ES-I3 (cell line): ENCODE data around the gene AK9.
"Not testable (repeated sequence)": the region's sequence is repeated elsewhere in the genome, so short reads cannot be mapped to it uniquely, and the experiment has no call there.

Source experiments
- H3K36me3 ChIP-seq: 2 replicates; pipeline ENCODE4 v1.6.1; 2013; ENCODE audit warnings: mild to moderate bottlenecking, low read length, control low read depth, moderate library complexity; ENCODE audit not compliant: insufficient read depth
- H3K4me1 ChIP-seq: 2 replicates; pipeline ENCODE4 v1.6.1; 2013; ENCODE audit warnings: mild to moderate bottlenecking, control low read depth, low read length; ENCODE audit not compliant: insufficient read depth
- H3K9ac ChIP-seq: 2 replicates; pipeline ENCODE4 v1.6.1; 2013; ENCODE audit warnings: low read depth, mild to moderate bottlenecking, low read length, moderate library complexity
- H3K9me3 ChIP-seq: 2 replicates; pipeline ENCODE4 v1.6.1; 2013; ENCODE audit warnings: mild to moderate bottlenecking, low read length, moderate library complexity; ENCODE audit not compliant: control insufficient read depth, insufficient read depth

AK9 gene

DNA sequence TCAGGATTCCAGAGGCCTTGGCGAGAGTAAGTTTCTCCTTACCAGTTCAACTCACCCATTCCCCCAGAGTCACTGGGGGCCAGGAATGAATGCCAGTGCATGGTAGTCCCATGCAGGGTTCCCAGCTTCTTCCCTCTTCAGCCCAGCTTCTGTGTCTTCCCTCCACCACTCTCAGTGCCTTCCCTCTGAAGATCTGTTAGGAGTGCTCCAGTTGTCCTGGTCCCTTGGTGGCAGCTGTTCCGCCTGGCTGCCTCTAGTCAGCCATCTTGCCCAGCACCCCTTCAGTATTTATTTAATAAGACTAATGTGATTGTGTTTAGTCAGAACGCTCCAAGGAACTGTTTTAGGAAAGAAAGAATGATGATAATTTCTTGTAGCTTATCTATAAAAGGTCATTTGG is 23.2 kb upstream of the AK9 start:
- Histone ChIP-seq H3K36me3 (no peaks in the 10 kb centered on the region), H3K9me3 (no peaks in the 10 kb centered on the region), H3K4me1 (no peaks in the 10 kb centered on the region), H3K9ac (no peak overlapping the region)

DNA sequence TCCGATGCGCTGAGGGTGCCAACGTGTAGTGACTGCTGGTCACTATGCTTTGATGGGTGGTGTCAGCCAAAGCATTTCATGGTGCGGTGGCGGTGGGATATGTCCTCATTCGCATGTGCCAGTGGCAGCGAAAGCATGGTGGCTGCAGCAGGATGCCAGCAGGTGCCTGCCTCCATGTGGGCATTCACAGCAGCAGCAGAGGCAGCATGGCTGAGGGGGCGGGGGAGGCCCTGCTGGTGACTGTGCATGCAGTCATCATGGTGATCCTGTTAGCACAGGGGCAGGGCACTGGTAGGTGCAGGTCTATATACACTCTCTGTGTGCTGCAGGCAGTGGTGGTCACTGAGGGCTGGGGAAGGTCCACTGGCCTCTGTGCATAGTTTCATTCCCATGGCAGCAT is 22.1 kb upstream of the AK9 start:
- no peaks in the 10 kb centered on the region for H3K36me3 ChIP-seq
- no peaks in the 10 kb centered on the region for H3K9me3 ChIP-seq
- no peak overlapping the region for H3K9ac ChIP-seq
- H3K4me1 ChIP-seq: no peaks in the 10 kb centered on the region

DNA sequence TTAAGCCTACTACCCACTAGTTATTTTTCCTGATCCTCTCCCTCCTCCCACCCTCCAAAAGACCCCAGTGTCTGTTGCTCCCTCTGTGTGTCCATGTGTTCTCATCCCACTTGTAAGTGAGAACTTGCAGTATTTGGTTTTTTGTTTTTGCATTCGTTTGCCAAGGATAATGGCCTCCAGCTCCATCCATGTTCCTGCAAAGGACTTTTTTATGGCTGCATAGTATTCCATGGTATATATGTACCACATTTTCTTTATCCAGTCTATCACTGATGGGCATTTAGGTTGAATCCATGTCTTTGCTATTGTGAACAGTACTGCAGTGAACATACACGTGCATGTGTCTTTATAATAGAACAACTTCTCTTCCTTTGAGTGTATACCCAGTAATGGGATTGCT is 17.1 kb upstream of the AK9 start:
- not testable (repeated sequence) for H3K36me3 ChIP-seq, H3K4me1 ChIP-seq, H3K9me3 ChIP-seq, H3K9ac ChIP-seq

DNA sequence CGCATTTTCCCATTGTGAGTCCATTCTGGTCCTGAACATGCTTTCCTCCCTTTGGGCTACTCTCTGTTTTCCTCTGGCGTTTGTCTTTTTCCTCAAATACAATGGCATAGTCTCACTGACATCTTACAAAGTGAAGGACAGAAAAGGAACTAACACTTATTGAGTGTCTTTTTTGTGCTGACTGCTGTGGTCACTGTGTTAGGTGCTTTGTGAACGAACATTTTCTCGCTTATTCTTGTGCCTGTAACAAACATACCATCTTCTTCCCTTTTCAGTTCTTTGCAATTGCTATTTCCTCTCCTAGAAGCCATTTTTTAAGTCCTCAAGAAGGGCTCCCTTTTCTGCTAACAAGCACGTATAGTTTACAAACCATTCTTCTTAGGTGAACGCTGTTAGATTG is 15.5 kb upstream of the AK9 start:
- H3K9me3 ChIP-seq: no peaks in the 10 kb centered on the region
- H3K4me1 ChIP-seq: peaks cover 10% of the 10 kb centered on the region
- no peak overlapping the region for H3K9ac ChIP-seq
- H3K36me3 ChIP-seq: no peaks in the 10 kb centered on the region

DNA sequence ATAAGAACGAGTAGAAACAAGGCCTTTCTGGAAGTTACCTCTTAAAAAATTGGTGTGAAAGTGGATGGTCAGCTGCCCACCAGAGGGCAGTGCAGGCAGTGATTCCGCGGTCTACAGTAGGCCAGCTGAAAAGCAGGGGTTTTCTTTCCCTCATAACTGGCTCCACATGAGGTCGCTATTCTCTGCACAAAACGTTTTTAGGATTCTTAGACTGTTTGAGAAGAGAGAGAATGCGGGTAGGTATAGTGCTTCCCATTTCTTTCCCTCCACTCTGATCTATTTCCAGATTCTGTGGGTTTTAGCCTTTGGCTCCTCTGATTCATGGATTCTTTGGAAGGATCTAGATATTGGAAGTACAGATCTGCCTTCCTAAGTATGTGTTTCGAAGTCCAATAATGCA is 14.3 kb upstream of the AK9 start:
- H3K9ac ChIP-seq: no peak overlapping the region
- no peaks in the 10 kb centered on the region for H3K36me3 ChIP-seq
- H3K9me3 ChIP-seq: no peaks in the 10 kb centered on the region
- peaks cover 17% of the 10 kb centered on the region for H3K4me1 ChIP-seq

DNA sequence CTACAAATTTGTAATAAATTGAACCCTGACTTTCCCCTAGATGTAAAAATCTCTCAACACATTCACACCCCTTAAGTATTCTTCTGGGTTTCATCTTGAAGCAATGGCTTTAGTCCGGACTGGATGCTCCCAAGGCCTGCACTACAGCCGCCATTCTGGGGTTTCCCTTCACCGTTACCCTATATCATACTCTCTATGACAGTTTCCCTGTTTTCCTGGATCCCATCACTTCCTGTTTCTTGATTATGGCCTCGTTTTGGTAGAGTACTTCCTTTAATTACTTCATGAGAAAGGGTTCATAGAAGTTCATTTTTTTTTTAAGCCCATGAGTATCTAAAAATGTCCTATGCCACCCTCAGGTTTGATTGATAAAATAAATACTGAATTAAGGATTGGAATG is 11.8 kb upstream of the AK9 start:
- Histone ChIP-seq H3K36me3 (no peaks in the 10 kb centered on the region), H3K9ac (no peak overlapping the region), H3K9me3 (no peaks in the 10 kb centered on the region), H3K4me1 (peaks cover 17% of the 10 kb centered on the region)

DNA sequence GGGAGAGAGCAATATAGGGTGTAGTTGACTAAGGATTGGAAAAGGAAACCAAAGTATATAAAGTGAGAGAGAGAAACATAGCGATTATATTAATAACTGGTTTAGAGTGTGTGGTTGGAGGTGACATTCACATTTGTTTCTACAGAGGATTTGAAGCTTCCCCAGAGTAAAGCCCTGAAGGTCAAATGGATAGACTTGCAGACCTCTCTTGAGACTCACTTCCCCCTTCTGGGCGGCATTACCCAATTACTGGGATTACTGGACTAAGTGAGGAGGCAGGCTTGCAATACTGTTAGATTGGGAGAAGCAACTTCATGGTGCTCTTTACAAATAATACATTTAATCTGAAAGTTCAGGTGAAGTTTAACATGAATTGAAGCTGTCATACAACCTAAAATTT is 10.8 kb upstream of the AK9 start:
- Histone ChIP-seq H3K9ac (no peak overlapping the region), H3K9me3 (no peaks in the 10 kb centered on the region), H3K4me1 (peaks cover 16% of the 10 kb centered on the region), H3K36me3 (no peaks in the 10 kb centered on the region)

DNA sequence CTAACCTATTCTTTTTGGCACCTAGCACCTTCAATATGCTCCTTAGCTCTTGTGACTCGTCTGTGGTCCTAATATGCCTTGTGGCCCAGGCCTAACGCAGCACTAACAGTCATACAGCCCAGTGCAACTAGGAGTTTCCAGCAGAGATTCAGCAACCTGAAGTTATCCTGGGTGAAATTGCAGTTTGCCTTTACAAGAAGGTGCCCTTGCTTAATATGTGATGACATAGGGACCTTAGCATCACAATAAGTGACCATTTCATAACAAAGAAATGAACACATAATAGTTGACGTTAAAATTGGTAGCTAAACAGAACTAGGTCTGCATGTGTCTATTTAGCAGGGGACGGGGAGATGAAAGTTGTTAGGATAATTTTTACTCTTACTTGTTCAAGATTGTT is 10.2 kb upstream of the AK9 start:
- Histone ChIP-seq H3K9ac (no peak overlapping the region), H3K36me3 (no peaks in the 10 kb centered on the region), H3K9me3 (no peaks in the 10 kb centered on the region), H3K4me1 (peaks cover 10% of the 10 kb centered on the region)

DNA sequence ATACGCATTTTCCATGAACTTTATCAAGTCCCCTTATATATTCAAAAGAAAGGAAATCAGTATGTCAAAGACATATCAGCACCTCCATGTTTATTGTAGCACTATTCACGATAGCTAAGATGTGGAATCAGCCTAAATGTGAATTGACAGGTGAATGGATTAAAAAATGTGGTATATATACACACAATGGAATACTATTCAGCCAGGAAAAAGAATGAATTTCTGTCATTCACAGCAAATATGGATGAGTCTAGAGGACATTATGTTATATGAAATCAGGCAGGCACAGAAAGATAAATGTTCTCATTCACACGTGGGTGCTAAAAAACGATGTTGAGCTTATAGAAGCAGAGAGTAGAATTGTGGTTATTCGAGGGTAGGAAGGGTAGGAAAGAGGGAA is 5.4 kb upstream of the AK9 start:
- H3K4me1 ChIP-seq: peaks cover 5% of the 10 kb centered on the region
- H3K9me3 ChIP-seq: no peaks in the 10 kb centered on the region
- H3K36me3 ChIP-seq: no peaks in the 10 kb centered on the region
- H3K9ac ChIP-seq: no peak overlapping the region

DNA sequence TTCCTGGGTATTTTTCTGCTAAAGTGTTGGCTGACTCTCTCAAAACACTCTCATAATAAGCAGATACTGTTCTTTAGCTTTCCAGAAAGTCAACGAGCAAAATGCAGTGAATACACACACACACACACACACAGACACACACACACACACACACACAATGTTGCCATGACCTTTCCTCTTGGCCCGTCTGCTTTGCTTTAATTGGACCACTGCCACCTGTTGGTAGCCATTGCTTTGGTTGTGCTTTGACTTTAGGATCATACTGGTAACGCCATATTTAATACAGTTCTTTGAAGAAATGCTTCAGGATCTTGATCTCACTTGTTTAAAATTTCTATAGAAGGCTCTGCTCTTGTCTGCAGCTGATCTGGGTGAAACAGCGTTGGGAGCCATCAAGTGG is 4.5 kb upstream of the AK9 start:
- Histone ChIP-seq H3K9me3 (no peaks in the 10 kb centered on the region), H3K4me1 (no peaks in the 10 kb centered on the region), H3K36me3 (no peaks in the 10 kb centered on the region), H3K9ac (no peak overlapping the region)

DNA sequence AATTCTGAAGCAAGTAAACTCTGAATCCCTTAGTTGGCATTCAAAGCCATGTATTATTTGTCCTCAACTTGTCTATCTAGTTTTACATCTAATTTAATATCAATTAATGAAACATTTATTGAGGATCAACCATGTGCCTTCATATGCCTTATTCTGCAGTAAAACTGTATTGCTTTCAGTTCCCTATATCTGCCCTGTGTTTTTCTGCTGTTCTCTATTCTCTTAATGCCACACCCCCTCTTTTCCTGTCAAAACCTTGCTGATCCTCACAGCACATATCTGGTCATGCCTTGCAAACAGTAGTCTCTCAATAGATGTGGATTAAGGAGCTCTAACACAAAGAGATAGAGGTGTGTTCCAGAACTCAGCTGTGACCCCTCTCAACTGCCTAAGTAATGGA is 2.1 kb upstream of the AK9 start:
- no peaks in the 10 kb centered on the region for H3K9me3 ChIP-seq
- no peaks in the 10 kb centered on the region for H3K36me3 ChIP-seq
- H3K4me1 ChIP-seq: no peaks in the 10 kb centered on the region
- no peak overlapping the region for H3K9ac ChIP-seq

DNA sequence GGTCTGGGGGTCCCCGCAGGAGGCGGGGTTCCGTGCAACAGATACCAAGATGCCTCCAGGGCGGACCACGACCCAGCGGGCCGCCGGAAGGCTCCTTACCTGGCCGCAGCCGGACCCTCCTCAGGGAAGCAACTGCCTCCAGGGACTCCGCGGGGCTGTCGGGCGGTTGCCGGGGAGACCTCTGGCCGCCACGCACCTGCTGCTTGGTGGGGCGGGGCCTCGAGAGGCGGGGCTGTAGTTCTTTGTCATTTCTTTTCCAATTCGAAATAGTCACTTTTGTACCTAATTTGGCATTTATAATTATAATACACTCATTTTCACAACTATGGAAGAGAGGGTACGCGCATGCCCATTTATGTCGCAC is 647 bp downstream of the AK9 start:
- Histone ChIP-seq H3K4me1 (no peaks in the 10 kb centered on the region), H3K9ac (peak overlapping the region; percentile 79), H3K36me3 (no peaks in the 10 kb centered on the region), H3K9me3 (no peaks in the 10 kb centered on the region)

DNA sequence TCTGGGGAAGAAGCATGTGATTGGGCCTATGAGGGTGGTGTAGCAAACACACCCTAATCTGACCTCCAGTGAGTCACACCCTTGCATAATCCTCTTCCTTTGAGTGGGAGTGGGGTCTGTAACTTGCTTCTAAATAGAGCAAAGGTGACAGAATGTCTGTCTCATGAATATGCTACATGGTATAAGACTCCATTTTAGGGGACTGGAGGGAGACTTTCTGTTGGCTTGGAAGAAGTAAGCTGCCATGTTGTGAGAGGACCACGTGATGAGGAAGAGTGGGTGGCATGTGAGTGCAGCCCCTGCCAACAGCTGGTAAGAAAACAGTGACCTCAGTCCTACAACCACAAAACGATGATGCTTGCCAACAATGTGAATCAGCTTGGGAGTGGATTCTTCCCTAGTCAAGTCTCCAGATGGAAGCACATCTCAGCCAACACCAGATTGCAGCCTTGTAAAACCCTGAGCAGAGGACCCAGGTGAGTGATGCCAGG is 3.7 kb downstream of the AK9 start:
- Histone ChIP-seq H3K4me1 (no peaks in the 10 kb centered on the region), H3K36me3 (no peaks in the 10 kb centered on the region), H3K9me3 (no peaks in the 10 kb centered on the region), H3K9ac (no peak overlapping the region)

DNA sequence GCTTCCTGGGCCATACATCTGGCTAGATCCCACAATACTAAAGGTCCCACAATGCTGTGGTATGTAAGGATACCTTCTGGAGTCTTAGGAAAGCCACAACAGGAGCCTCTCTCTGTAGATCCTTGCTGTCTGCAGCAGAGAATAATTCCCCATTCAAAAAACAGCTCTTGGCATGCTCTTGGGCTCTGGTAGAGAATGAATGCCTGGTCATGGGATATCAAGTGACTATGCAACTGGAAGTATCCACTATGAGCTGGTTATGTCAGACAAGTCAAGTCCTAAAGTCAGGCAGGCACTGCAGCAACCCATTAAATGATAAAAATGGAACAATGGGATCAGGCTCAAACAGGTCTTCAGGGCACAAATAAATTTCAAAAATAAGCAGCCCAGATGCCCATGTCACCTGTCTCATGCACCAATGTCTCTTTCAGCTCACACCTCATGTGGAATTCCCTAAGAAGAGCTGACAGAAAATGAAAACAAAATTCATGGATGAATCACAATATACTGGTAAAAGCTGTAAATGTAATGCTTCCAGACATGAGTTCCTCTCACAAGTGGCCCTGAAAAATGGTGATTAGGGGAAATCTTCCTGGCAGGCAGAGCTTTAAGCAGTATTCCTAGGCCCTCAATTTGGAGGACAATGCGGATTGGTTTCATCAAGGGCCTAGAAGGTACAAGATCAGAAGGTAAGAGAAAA is 4.3 kb downstream of the AK9 start:
- Histone ChIP-seq H3K9me3 (no peaks in the 10 kb centered on the region), H3K36me3 (no peaks in the 10 kb centered on the region), H3K4me1 (no peaks in the 10 kb centered on the region), H3K9ac (no peak overlapping the region)

DNA sequence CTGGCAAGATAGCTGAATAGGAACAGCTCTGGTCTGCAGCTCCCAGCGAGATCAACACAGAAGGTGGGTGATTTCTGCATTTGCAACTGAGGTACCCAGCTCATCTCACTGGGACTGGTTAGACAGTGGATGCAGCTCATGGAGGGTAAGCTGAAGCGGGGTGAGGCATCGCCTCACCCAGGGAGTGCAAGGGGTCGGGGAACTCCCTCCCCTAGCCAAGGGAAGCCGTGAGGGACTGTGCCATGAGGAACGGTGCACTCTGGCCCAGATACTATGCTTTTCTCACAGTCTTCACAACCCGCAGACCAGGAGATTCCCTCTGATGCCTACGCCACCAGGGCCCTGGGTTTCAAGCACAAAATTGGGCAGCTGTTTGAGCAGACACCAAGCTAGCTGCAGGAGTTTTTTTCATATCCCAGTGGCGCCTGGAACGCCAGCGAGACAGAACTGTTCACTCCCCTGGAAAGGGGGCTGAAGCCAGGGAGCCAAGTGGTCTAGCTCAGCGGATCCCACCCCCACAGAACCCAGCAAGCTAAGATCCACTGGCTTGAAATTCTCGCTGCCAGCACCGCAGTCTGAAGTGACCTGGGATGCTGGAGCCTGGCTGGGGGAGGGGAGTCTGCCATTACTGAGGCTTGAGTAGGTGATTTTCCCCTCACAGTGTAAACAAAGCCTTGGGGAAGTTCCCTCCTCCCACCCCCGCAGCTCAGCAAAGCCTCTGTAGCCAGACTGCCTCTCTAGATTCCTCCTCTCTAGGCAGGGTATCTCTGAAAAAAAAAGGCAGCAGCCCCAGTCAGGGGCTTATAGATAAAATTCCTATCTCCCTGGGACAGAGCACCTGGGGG is 12.1 kb downstream of the AK9 start:
- peak overlapping the region; percentile 67 for H3K9ac ChIP-seq
- not testable (repeated sequence) for H3K9me3 ChIP-seq, H3K4me1 ChIP-seq

More for the DNA sequence above, 12.1 kb downstream of the AK9 start:
- not testable (repeated sequence) for H3K36me3 ChIP-seq
